Effector memory CD8-positive, alpha-beta T cell (primary cell): Measurements from ENCODE around the gene SIRPB2.

ENCODE experiments used
- ATAC-seq: fragments of 150-1000 bp; cut with Tn5 transposase; replicated peaks from 2 replicates; pipeline ENCODE4 v1.10.0; 2021; ENCODE audit warnings: mild to moderate bottlenecking, moderate library complexity
- DNase-seq, 3 experiments: peaks; one replicate each; pipeline ENCODE4 v3.0.0; 2021
- H3K27ac Mint-ChIP-seq, 2 donors: one replicate each; pipeline ENCODE4 v1.8.0; 2022; ENCODE audit warnings: mild to moderate bottlenecking in 2 of 2, mixed read lengths in 2 of 2, moderate library complexity in 2 of 2
- H3K27me3 Mint-ChIP-seq, 2 donors: one replicate each; pipeline ENCODE4 v1.8.0; 2022; ENCODE audit warnings: mixed read lengths in 2 of 2
- H3K36me3 Mint-ChIP-seq: one replicate; pipeline ENCODE4 v1.8.0; 2022; ENCODE audit warnings: mild to moderate bottlenecking, moderate library complexity, mixed read lengths; ENCODE audit not compliant: insufficient read depth
- H3K4me1 Mint-ChIP-seq, 2 donors: one replicate each; pipeline ENCODE4 v1.8.0; 2022; ENCODE audit warnings: low read depth in 2 of 2, mixed read lengths in 2 of 2
- H3K4me3 Mint-ChIP-seq, 2 donors: one replicate each; pipeline ENCODE4 v1.8.0; 2022; ENCODE audit warnings: mild to moderate bottlenecking in 2 of 2, mixed read lengths in 2 of 2, moderate library complexity in 2 of 2
- H3K9me3 Mint-ChIP-seq, 2 donors: one replicate each; pipeline ENCODE4 v1.8.0; 2022; ENCODE audit warnings: mixed read lengths in 2 of 2

Gene SIRPB2

GRCh38 chr20:1462834-1463233, 28.4 kb downstream of the SIRPB2 start:
- no peaks in the 10 kb centered on the region for H3K9me3 Mint-ChIP-seq
- H3K27me3 Mint-ChIP-seq, result no peaks in the 10 kb centered on the region
- peaks cover 28% of the 10 kb centered on the region for H3K36me3 Mint-ChIP-seq
- no peak for DNase-seq
- no peak for ATAC-seq
- no peak overlapping the region for H3K27ac Mint-ChIP-seq
- H3K4me1 Mint-ChIP-seq, result peaks cover 23 to 28% of the 10 kb centered on the region in 2 donors
- H3K4me3 Mint-ChIP-seq, result no peak overlapping the region

- Mint-ChIP-seq H3K27ac (no peak overlapping the region), H3K4me1 (peaks cover 15 to 22% of the 10 kb centered on the region in 2 donors), H3K9me3 (no peaks in the 10 kb centered on the region), H3K4me3 (no peak overlapping the region), H3K36me3 (peaks cover 35% of the 10 kb centered on the region), H3K27me3 (no peaks in the 10 kb centered on the region)
- no peak for ATAC-seq
- no peak for DNase-seq
Measured at GRCh38 chr20:1462001-1462400, 29.2 kb downstream of the SIRPB2 start.

- H3K4me1 Mint-ChIP-seq, result peaks cover 15 to 17% of the 10 kb centered on the region in 2 donors
- no peaks in the 10 kb centered on the region for H3K9me3 Mint-ChIP-seq
- ATAC-seq (no peak), DNase-seq (no peak)
- H3K27me3 Mint-ChIP-seq, result no peaks in the 10 kb centered on the region
- no peak overlapping the region for H3K4me3 Mint-ChIP-seq
- no peak overlapping the region for H3K27ac Mint-ChIP-seq
- H3K36me3 Mint-ChIP-seq, result peaks cover 47% of the 10 kb centered on the region
Measured at GRCh38 chr20:1460275-1460674, 30.9 kb downstream of the SIRPB2 start.

GRCh38 chr20:1457992-1458391, 33.2 kb downstream of the SIRPB2 start:
- peaks cover 68% of the 10 kb centered on the region for H3K36me3 Mint-ChIP-seq
- no peak overlapping the region for H3K4me3 Mint-ChIP-seq
- no peak for ATAC-seq
- H3K4me1 Mint-ChIP-seq, result peaks cover under 1 to 4% of the 10 kb centered on the region in 2 donors
- no peak overlapping the region for H3K27ac Mint-ChIP-seq
- no peak for DNase-seq
- H3K27me3 Mint-ChIP-seq, result no peaks in the 10 kb centered on the region
- no peaks in the 10 kb centered on the region for H3K9me3 Mint-ChIP-seq

GRCh38 chr20:1456300-1456699, 34.9 kb downstream of the SIRPB2 start:
- no peaks in the 10 kb centered on the region for H3K27me3 Mint-ChIP-seq
- H3K27ac Mint-ChIP-seq, result peak overlapping the region in 1 of 2 donors; percentile 13
- ATAC-seq, result no peak
- DNase-seq, result no peak
- H3K4me3 Mint-ChIP-seq, result no peak overlapping the region
- peaks cover 0 to 4% of the 10 kb centered on the region in 2 donors for H3K4me1 Mint-ChIP-seq
- no peaks in the 10 kb centered on the region for H3K9me3 Mint-ChIP-seq
- H3K36me3 Mint-ChIP-seq, result peaks cover 80% of the 10 kb centered on the region

GRCh38 chr20:1450926-1451491, 40.2 kb downstream of the SIRPB2 start:
- Mint-ChIP-seq H3K27me3 (no peaks in the 10 kb centered on the region), H3K36me3 (peaks cover 82% of the 10 kb centered on the region), H3K4me3 (no peak overlapping the region), H3K4me1 (no peaks in the 10 kb centered on the region), H3K27ac (no peak overlapping the region), H3K9me3 (no peaks in the 10 kb centered on the region)
- DNase-seq (no peak), ATAC-seq (no peak)

GRCh38 chr20:1449370-1449769, 41.9 kb downstream of the SIRPB2 start:
- DNase-seq, result no peak
- no peaks in the 10 kb centered on the region for H3K4me1 Mint-ChIP-seq
- H3K4me3 Mint-ChIP-seq, result no peak overlapping the region
- no peak for ATAC-seq
- no peaks in the 10 kb centered on the region for H3K9me3 Mint-ChIP-seq
- H3K27me3 Mint-ChIP-seq, result no peaks in the 10 kb centered on the region
- no peak overlapping the region for H3K27ac Mint-ChIP-seq
- peaks cover 83% of the 10 kb centered on the region for H3K36me3 Mint-ChIP-seq

GRCh38 chr20:1448081-1448620, 43.1 kb downstream of the SIRPB2 start:
- no peak overlapping the region for H3K27ac Mint-ChIP-seq
- DNase-seq, result no peak
- no peaks in the 10 kb centered on the region for H3K27me3 Mint-ChIP-seq
- no peaks in the 10 kb centered on the region for H3K9me3 Mint-ChIP-seq
- no peak for ATAC-seq
- no peaks in the 10 kb centered on the region for H3K4me1 Mint-ChIP-seq
- peaks cover 80% of the 10 kb centered on the region for H3K36me3 Mint-ChIP-seq
- H3K4me3 Mint-ChIP-seq, result no peak overlapping the region

- Mint-ChIP-seq H3K4me3 (no peak overlapping the region), H3K27me3 (no peaks in the 10 kb centered on the region), H3K4me1 (no peaks in the 10 kb centered on the region), H3K36me3 (peaks cover 74% of the 10 kb centered on the region), H3K9me3 (no peaks in the 10 kb centered on the region), H3K27ac (no peak overlapping the region)
- DNase-seq (no peak), ATAC-seq (no peak)
Measured at GRCh38 chr20:1446536-1446935, 44.7 kb downstream of the SIRPB2 start.

- Mint-ChIP-seq H3K9me3 (no peaks in the 10 kb centered on the region), H3K27me3 (no peaks in the 10 kb centered on the region), H3K27ac (no peak overlapping the region), H3K4me1 (peaks cover 0 to 3% of the 10 kb centered on the region in 2 donors), H3K4me3 (no peak overlapping the region), H3K36me3 (peaks cover 49% of the 10 kb centered on the region)
- ATAC-seq, result no peak
- DNase-seq, result no peak
Measured at GRCh38 chr20:1443085-1443484, 48.1 kb downstream of the SIRPB2 start.

GRCh38 chr20:1442304-1442703, 48.9 kb downstream of the SIRPB2 start:
- Mint-ChIP-seq H3K4me1 (peaks cover 3 to 4% of the 10 kb centered on the region in 2 donors), H3K4me3 (no peak overlapping the region), H3K36me3 (peaks cover 41% of the 10 kb centered on the region), H3K27me3 (no peaks in the 10 kb centered on the region), H3K9me3 (no peaks in the 10 kb centered on the region), H3K27ac (no peak overlapping the region)
- no peak for DNase-seq
- ATAC-seq, result no peak

- no peaks in the 10 kb centered on the region for H3K9me3 Mint-ChIP-seq
- H3K4me3 Mint-ChIP-seq, result no peak overlapping the region
- H3K4me1 Mint-ChIP-seq, result peaks cover 3 to 9% of the 10 kb centered on the region in 2 donors
- no peak overlapping the region for H3K27ac Mint-ChIP-seq
- no peaks in the 10 kb centered on the region for H3K27me3 Mint-ChIP-seq
- DNase-seq, result no peak
- H3K36me3 Mint-ChIP-seq, result peaks cover 39% of the 10 kb centered on the region
- no peak for ATAC-seq
Measured at GRCh38 chr20:1441133-1441532, 50.1 kb downstream of the SIRPB2 start.

- Mint-ChIP-seq H3K27me3 (no peaks in the 10 kb centered on the region), H3K9me3 (no peaks in the 10 kb centered on the region), H3K27ac (no peak overlapping the region), H3K4me3 (no peak overlapping the region), H3K4me1 (peaks cover 6 to 11% of the 10 kb centered on the region in 2 donors), H3K36me3 (peaks cover 29% of the 10 kb centered on the region)
- ATAC-seq (no peak), DNase-seq (no peak)
Measured at GRCh38 chr20:1440024-1440423, 51.2 kb downstream of the SIRPB2 start.

GRCh38 chr20:1438361-1438760, 52.9 kb downstream of the SIRPB2 start:
- H3K36me3 Mint-ChIP-seq, result peaks cover 26% of the 10 kb centered on the region
- DNase-seq (no peak), ATAC-seq (no peak)
- H3K4me3 Mint-ChIP-seq, result no peak overlapping the region
- no peaks in the 10 kb centered on the region for H3K27me3 Mint-ChIP-seq
- H3K27ac Mint-ChIP-seq, result no peak overlapping the region
- H3K4me1 Mint-ChIP-seq, result peaks cover 13 to 21% of the 10 kb centered on the region in 2 donors
- no peaks in the 10 kb centered on the region for H3K9me3 Mint-ChIP-seq
